ENCODE data around the gene LZTS2. TPM values are rescaled to one million over a fixed set of nuclear protein-coding genes. Genes with fewer than 3 reads are reported as not detected.

LZTS2 gene
- total RNA-seq, 2 experiments from 2014 or later: 10.4 to 12.1 TPM

DNA sequence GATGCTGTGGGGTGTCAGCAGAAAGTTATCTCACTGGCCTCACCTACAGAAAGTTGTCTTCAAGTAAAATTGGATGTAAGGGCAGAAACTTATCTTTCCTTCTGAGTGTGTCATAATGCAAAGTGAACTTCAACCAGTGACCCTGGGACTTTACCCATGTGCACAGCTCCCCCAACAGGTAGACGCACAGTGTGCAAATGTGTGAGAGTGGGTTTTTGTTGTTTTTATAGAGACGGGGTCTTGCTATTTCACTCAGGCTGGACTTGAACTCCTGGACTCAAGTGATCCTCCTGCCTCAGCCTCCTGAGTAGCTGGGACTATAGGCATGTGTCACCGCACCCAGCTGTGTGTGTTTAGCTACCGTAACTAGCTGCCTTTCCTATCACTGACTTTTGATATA is 55.8 kb downstream of the LZTS2 start:
- H3K36me3 Mint-ChIP-seq: peaks cover 2% of the 10 kb centered on the region
- no peak overlapping the region for H3K27ac Mint-ChIP-seq
- peaks cover 11% of the 10 kb centered on the region for H3K27me3 Mint-ChIP-seq

DNA sequence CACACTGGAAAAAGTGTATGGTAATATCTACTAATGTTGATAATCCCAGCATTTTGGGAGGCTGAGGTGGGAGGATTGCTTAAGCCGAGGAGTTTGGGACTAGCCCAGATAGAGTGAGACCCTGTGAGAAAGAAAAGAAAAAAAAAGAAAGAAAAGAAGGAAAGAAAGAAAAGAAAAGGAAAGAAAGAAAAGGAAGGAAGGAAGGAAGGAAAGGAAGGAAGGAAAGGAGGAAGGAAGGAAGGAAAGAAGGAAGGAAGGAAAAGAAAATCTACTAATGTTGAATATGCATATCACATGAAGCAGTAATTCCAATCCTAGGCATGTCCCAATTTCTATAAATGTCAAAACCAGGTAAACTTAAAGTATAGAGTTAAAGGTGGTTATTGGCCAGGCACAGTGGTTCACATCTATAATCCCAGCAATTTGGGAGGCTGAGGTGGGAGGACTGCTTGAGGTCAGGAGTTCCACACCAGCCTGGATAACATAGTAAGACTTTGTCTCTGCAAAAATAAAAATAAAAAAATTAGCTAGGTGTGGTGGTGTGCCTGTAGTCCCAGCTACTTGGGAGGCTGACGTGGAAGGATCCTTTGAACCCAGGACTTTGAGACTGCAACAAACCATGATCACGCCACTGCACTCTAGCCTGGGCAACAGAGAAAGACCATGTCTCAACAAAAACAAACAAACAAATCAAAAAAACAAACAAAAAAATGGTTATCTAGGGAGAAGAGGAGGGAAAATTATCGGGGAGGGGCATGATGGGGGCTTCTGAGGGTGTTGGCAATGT is 57.0 kb downstream of the LZTS2 start:
- H3K9me3 Mint-ChIP-seq: no peaks in the 10 kb centered on the region
- no peak overlapping the region for H3K27ac Mint-ChIP-seq
- peaks cover 8% of the 10 kb centered on the region for H3K4me1 Mint-ChIP-seq

More for the DNA sequence above, 55.8 kb downstream of the LZTS2 start:
- H3K9me3 Mint-ChIP-seq: no peaks in the 10 kb centered on the region
- H3K4me1 Mint-ChIP-seq: peaks cover 9% of the 10 kb centered on the region
- DNase-seq: no peak
- H3K4me3 Mint-ChIP-seq: no peak overlapping the region

More for the DNA sequence above, 57.0 kb downstream of the LZTS2 start:
- Mint-ChIP-seq H3K27me3 (peaks cover 4% of the 10 kb centered on the region), H3K36me3 (peaks cover 2% of the 10 kb centered on the region), H3K4me3 (no peak overlapping the region)
- DNase-seq: no peak

Other genes with a start within 250 kb of the LZTS2 start
- gene SLF2, start 86.8 kb upstream of the LZTS2 start, total RNA-seq: 10 to 100 TPM; 30.2 to 30.5 TPM
- 1 to 10 TPM in 1 of 2 experiments, under 1 TPM in 1; 0.89 to 1.0 TPM for gene SEMA4G, start 30.3 kb upstream of the LZTS2 start, total RNA-seq
- 10 to 100 TPM; 56.3 to 58.1 TPM for gene MRPL43, start 12.3 kb upstream of the LZTS2 start, total RNA-seq
- 10 to 100 TPM; 40.6 to 41.9 TPM for gene TWNK, start 12.3 kb upstream of the LZTS2 start, total RNA-seq
- under 1 TPM; 0.14 to 0.66 TPM for gene PDZD7, start 31.3 kb downstream of the LZTS2 start, total RNA-seq
- 10 to 100 TPM; 12.6 to 13.9 TPM for gene SFXN3, start 31.4 kb downstream of the LZTS2 start, total RNA-seq
- gene KAZALD1, start 62.2 kb downstream of the LZTS2 start, total RNA-seq: under 1 TPM; 0.25 to 0.28 TPM
- not detected for gene TLX1, start 131.5 kb downstream of the LZTS2 start, total RNA-seq
- gene LBX1, start 229.7 kb downstream of the LZTS2 start, total RNA-seq: not detected